ENCODE measurements around the gene C1orf35. TPM values are rescaled to one million over a fixed set of nuclear protein-coding genes. Genes with fewer than 3 reads are reported as not detected.

C1orf35 gene
- total RNA-seq, result 7.0 and 13.4 TPM in 2 replicates

DNA sequence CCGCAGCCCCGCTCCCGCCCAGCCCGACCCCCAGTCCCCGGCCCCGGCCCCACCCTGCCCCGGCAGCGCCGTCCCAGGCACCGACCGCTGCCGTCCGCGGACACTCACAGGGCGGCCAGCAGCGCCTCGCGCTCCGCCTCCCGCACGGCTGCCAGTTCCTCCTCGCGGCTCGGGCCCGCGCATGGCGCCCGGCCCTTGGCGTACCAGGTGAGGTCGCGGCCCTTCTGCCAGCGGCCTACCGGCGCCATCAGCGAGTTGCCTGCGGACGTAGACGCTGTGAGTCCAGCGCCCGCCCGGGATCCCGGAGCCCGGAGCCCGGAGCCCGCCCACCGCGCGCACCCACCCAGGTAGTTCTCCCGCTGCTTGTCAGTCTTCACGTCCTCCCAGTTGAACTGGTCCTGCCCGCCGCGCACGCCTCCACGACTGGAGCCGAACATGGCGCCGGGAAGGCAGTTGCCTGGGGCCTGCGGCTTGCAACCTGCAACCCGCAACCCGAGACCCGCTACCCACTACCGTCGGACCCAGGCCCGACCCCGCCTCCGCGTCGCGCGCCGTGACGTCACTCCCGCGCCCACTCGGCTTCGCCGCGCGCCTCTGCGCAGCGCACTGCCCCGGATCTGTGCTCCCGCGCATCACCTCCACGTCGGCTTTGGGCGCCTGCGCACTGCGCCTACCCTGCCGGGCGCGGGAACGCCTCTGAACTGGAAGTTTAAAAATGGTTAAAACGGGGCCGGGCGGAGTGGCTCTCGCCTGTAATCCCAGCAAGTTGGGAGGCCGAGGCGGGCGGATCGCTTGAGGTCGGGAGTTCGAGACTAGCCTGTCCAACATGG lies at the start of gene C1orf35:
Gene C1orf35, minus strand, starts transcription at position 535 of the 830 bp plus-strand sequence. Its CDS starts 98 bp downstream, at position 437.

DNA sequence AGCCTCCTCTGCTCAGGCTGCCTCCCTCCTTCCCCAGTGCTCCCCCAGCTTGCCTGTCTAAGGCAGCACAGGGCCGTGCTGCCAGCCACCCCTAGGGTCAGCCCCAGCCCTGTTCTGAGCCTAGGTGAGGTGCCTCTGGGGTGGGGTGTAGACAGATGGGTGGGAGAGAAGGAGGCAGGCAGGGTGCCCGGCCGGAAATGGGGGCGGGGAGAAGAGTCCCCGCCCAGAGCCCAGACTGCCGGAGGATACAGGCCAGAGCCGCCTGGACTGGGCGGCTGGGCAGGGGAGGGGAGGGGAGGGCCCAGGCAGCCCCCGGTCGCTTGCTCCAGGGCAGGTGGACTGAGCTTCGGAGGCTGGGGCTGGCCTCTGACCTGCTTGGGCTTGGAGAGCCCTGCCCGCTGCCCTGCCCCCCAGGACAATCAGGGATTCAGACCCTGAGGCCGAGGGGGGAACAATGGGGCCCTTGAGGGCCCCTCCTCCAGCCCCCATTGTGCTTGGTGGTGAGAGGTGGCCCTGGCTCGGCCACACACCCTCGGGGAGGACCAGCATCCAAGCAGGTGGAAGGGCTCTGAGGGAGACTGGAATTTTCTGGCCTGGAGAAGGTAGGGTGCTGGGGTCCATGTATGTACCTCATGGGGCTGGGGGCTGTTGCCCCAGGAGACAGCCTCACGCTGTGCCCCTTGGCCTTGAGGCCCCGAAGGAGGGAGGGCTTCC lies 46.4 kb upstream of the C1orf35 start, which contains the start of gene GJC2:
Gene GJC2, plus strand, starts transcription at position 525 of the 714 bp plus-strand sequence. CDS start 7,829 bp downstream, outside the sequence.

DNA sequence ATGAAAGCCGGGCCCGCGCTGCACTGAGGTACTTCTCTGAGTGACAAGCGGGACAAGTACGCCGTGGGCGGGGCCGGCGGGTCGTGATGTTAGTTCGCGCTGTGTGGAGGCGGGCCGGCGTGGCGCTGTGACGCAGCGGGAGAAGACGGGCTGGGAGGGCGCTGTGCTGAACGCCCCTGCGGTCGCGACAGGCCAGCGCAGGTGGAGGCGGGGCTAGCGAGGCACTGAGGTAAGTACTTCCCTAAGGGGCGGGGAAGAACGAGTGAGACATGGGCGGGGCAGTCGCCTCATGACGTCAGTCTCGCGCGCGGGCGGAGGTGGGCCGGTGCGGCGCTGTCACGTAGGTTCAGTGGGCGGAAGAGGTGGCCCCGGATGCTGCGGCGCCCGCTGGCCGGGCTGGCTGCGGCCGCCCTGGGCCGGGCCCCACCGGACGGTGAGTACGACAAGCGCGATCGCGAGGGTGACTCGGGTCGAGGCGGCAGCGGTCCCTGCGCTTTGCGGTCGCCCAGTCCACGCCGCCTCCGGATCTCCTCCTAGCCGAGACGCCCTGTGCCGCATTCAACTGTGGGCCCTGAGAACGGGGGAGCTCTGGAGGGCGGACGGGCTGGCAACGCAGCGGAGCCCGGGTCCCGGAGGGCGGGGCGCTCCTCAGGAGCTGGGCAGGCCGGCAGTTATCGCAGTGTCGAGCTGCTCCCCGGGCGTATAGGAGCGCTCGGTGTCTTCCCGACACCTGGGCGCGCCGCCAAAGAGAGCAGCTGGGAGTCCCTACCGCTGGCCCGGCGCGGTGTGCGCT lies 37.0 kb upstream of the C1orf35 start, which contains the start of gene GUK1:
Gene GUK1, plus strand, starts transcription at position 349 of the 793 bp plus-strand sequence. Its CDS starts 24 bp downstream, at position 373.

DNA sequence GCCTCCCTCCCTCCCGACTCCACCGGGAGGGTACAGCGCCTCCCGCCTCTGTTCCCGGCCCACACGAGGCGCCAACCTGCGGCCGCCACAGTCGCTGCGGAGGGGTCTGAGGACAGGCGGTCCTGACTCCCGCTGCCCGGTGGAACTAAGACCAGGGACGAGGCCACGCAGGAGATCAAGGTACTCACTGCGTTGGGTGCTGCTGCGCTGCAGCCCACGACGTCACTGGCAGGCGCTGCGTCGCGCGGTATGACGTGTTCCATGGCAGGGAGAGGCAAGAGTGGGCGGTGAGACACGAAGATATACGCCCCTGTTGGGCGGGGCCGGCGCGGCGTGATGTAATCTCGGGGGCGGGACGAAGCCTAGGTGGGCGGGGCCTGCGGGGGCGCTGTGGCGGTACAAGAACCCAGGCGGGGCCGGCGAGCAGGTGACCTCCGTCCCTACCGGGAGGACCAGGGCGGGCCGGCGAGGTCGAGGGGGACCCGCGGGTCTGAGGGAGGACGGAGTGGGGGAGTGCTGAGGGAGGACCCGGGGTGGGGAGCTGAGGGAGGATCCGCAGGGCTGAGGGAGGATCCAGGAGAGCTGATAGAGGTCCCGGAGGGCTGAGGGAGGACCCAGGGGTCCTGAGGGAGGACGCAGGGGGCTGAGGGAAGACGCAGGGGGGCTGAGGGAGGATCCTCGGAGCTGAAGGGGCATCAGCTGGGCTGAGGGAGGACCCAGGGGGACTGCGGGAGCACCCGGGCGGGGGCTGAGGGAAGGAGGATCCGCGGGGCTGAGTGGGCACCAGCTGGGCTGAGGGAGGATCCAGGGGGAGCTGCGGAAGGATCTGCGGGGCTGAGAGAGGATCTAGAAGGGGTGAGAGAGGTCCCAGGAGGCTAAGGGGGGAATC lies 6.2 kb upstream of the C1orf35 start, which contains the start of gene MRPL55:
Gene MRPL55, minus strand, starts transcription at position 227 of the 889 bp plus-strand sequence. CDS start 1,039 bp downstream, outside the sequence.

DNA sequence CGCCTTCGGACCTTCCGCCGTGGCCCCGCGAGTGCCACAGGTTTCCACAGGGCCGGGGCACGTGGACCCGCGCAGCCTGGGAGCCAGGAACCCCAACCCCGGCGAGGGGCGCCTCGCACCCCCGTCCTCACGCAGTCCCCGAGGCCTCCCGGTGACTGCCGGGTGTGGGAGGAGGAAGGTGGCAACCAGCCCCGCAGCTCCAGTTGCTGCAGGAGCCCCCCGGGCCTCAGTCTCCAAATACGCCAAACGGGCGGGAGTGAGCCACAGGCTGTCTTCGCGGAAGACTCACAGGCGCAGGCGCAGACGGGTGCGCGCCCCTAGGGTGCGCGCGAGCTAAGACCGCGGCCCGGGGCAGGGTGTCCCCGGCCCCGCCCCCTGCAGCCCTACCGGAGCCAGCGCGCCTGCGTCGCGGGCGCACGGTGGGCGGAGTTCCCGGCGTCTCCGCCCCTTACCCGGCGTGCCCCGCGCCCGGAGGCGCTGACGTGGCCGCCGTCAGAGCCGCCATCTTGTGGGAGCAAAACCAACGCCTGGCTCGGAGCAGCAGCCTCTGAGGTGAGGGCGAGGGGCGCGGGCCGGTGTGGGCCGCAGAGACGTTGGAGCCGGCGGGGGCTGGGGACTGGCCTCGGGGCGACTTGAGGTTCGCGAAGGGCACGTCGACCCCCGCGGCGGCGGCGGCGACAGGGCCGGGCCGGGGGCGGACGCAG lies 20.8 kb downstream of the C1orf35 start, which contains the start of gene ARF1:
Gene ARF1, plus strand, starts transcription at position 495 of the 704 bp plus-strand sequence. CDS start 14,407 bp downstream, outside the sequence.

Other genes starting within 250 kb of the C1orf35 start
- gene WNT9A, start 155.4 kb downstream of the C1orf35 start, total RNA-seq, result 0.28 and 0.38 TPM in 2 replicates
- not detected in 2 replicates for gene WNT3A, start 96.3 kb downstream of the C1orf35 start, total RNA-seq
- gene ARF1, start 20.6 kb downstream of the C1orf35 start, total RNA-seq, result 225 and 647 TPM in 2 replicates
- 69.1 and 72.9 TPM in 2 replicates for gene MRPL55, start 6.0 kb upstream of the C1orf35 start, total RNA-seq
- 488 and 596 TPM in 2 replicates for gene GUK1, start 37.0 kb upstream of the C1orf35 start, total RNA-seq
- 2.7 and 3.1 TPM in 2 replicates for gene GJC2, start 46.6 kb upstream of the C1orf35 start, total RNA-seq
- gene IBA57, start 62.5 kb upstream of the C1orf35 start, total RNA-seq, result 2.3 and 4.0 TPM in 2 replicates
- gene OBSCN, start 104.7 kb upstream of the C1orf35 start, total RNA-seq, result 2.9 and 10.1 TPM in 2 replicates

Data from regular cardiac myocyte (primary cell).